K562 (cell line): ENCODE data around the gene MCF2. TPM values are rescaled to one million over a fixed set of nuclear protein-coding genes. Genes with fewer than 3 reads are reported as not detected.

Source experiments
- ATAC-seq: fragments of 200-7000 bp; cut with Tn5 transposase; 3 replicates; pipeline ENCODE4 v1.9.1; 2020; ENCODE audit warnings: moderate library complexity
- BruUV-seq: library from RNA; stranded (reverse); fragments of 400-500 nt; replicated peaks from 2 replicates; lab custom pipeline; 2021; lab: Mats Ljungman, UMichigan
- CTCF ChIA-PET: fragments of 300-600 bp; formaldehyde crosslinking; extraction: SDS; loops from one replicate; lab custom pipeline; 2021; ENCODE audit warnings: low intra/inter-chr PET ratio; lab: Yijun Ruan, JAX
- POLR2A ChIA-PET: fragments of 300-600, 350-650 bp; sonication (Branson Sonifier 250); formaldehyde crosslinking; extraction: SDS; loops from one replicate; lab custom pipeline; 2021; ENCODE audit warnings: antibody characterized with exemption, inconsistent platforms; lab: Yijun Ruan, JAX
- DNase-seq, 4 experiments: peaks; one replicate each; pipeline versions ENCODE4 v3.0.0 to v3.0.0-alpha.2; 2011 to 2018; ENCODE audit warnings: low spot score in 3 of 4, mixed read lengths in 3 of 4; ENCODE audit errors: extremely low read depth in 1 of 4
- FAIRE-seq: peaks from 2 replicates; lab custom pipeline; 2011; peaks lifted over from hg19 to GRCh38; lab: Jason Lieb, UNC
- H2AFZ ChIP-seq: 2 replicates; pipeline ENCODE4 v1.6.0; 2011; ENCODE audit warnings: low read depth, low read length, control low read depth, inconsistent platforms
- H3K27ac ChIP-seq: fragments of 200-600 bp; 3 replicates; pipeline ENCODE4 v1.8.0; 2011; ENCODE audit warnings: low read depth, mild to moderate bottlenecking, control low read depth, inconsistent platforms, low read length, moderate library complexity, mixed read lengths; ENCODE audit errors: extremely low read depth
- H3K27me3 ChIP-seq, 2 experiments: fragments of 300-600 bp in 1 of 2; 2 replicates in 1 of 2; 3 replicates in 1 of 2; pipeline versions ENCODE4 v1.6.0 to v1.8.0; 2011; ENCODE audit warnings: inconsistent platforms in 2 of 2, low read length in 2 of 2, mild to moderate bottlenecking in 1 of 2, mixed read lengths in 1 of 2, moderate library complexity in 1 of 2; ENCODE audit not compliant: control insufficient read depth in 2 of 2, insufficient read depth in 2 of 2
- H3K36me3 ChIP-seq: fragments of 300-600 bp; 3 replicates; pipeline ENCODE4 v1.8.0; 2011; ENCODE audit warnings: mild to moderate bottlenecking, low read length, inconsistent platforms; ENCODE audit not compliant: control insufficient read depth, insufficient read depth
- H3K4me1 ChIP-seq, 2 experiments: fragments of 200-600 bp in 1 of 2; replicated peaks in 1 of 2; 2 replicates in 1 of 2; 3 replicates in 1 of 2; pipeline versions ENCODE4 v1.5.1 to v1.8.0; 2011; ENCODE audit warnings: inconsistent platforms in 2 of 2, low read length in 2 of 2, mild to moderate bottlenecking in 1 of 2, mixed read lengths in 1 of 2, moderate library complexity in 1 of 2; ENCODE audit not compliant: control insufficient read depth in 2 of 2, insufficient read depth in 2 of 2
- H3K4me2 ChIP-seq: 2 replicates; pipeline ENCODE4 v1.6.1; 2011; ENCODE audit warnings: low read length, control low read depth, inconsistent platforms, mixed read lengths; ENCODE audit not compliant: insufficient read depth
- H3K4me3 ChIP-seq: fragments of 200-600 bp; sonication (generic), shearing (Covaris generic); 2 replicates; pipeline ENCODE4 v1.5.1; 2016; ENCODE audit warnings: control low read depth, inconsistent platforms
- H3K79me2 ChIP-seq: fragments of 200-600 bp; 3 replicates; pipeline ENCODE4 v1.8.0; 2011; ENCODE audit warnings: low read length, inconsistent platforms; ENCODE audit not compliant: control insufficient read depth, insufficient read depth
- H3K9ac ChIP-seq, 2 experiments: 2 replicates each; pipeline versions ENCODE4 v1.6.0 to v1.6.1; 2011; ENCODE audit warnings: low read depth in 2 of 2, low read length in 2 of 2, control low read depth in 1 of 2, inconsistent platforms in 1 of 2, mild to moderate bottlenecking in 1 of 2, mixed read lengths in 1 of 2; ENCODE audit not compliant: insufficient read depth in 1 of 2
- H3K9me1 ChIP-seq: one replicate; pipeline ENCODE4 v1.6.0; 2011; ENCODE audit warnings: inconsistent platforms, mild to moderate bottlenecking, low read length, moderate library complexity; ENCODE audit not compliant: control insufficient read depth, insufficient read depth
- H3K9me3 ChIP-seq: replicated peaks from 2 replicates; pipeline ENCODE4 v1.5.1; 2011; ENCODE audit warnings: low read depth, low read length, inconsistent platforms; ENCODE audit not compliant: control insufficient read depth, insufficient read depth
- H4K20me1 ChIP-seq: replicated peaks from 2 replicates; pipeline ENCODE4 v1.6.1; 2011; ENCODE audit warnings: low read length, inconsistent platforms, mixed read lengths; ENCODE audit not compliant: control insufficient read depth, insufficient read depth
- BACH1 ChIP-seq: fragments of 200-800 bp; sonication (Bioruptor generic); IDR thresholded peaks from 2 replicates; pipeline ENCODE4 v1.6.1; 2016; ENCODE audit warnings: missing genetic modification characterization, missing compliant biosample characterization
- FOXK1 ChIP-seq: sonication (generic); formaldehyde crosslinking; IDR thresholded peaks from 2 replicates; pipeline ENCODE4 v1.8.0; 2022; ENCODE audit warnings: missing genetic modification reagents, mild to moderate bottlenecking, borderline replicate concordance
- GMEB1 ChIP-seq: fragments of 250-450 bp; sonication (Bioruptor Pico); IDR thresholded peaks from 2 replicates; pipeline ENCODE4 v1.4.0; 2020; ENCODE audit warnings: mild to moderate bottlenecking
- NBN ChIP-seq: fragments of 450-650 bp; IDR thresholded peaks from 2 replicates; pipeline ENCODE4 v1.6.1; 2016; ENCODE audit warnings: low read depth, mild to moderate bottlenecking
- NFE2L1 ChIP-seq: fragments of 450-650 bp; IDR thresholded peaks from 2 replicates; pipeline ENCODE4 v1.6.1; 2016; ENCODE audit warnings: missing genetic modification characterization, low read depth, mild to moderate bottlenecking, missing compliant biosample characterization, moderate library complexity, borderline replicate concordance
- POLR2AphosphoS2 ChIP-seq: IDR thresholded peaks from 2 replicates; pipeline ENCODE4 v1.6.1; 2012; ENCODE audit warnings: low read length, improper control_type of control experiment
- POLR2B ChIP-seq: fragments of 450-650 bp; IDR thresholded peaks from 2 replicates; pipeline ENCODE4 v1.6.1; 2018; ENCODE audit warnings: low read depth; ENCODE audit not compliant: partially characterized antibody
- RAD21 ChIP-seq, 2 experiments: fragments of 250-450 bp in 1 of 2; fragments of 450-650 bp in 1 of 2; sonication (Bioruptor Pico) in 1 of 2; formaldehyde crosslinking in 1 of 2; IDR thresholded peaks in 1 of 2; conservative IDR thresholded peaks in 1 of 2; 2 replicates each; pipeline versions ENCODE4 v1.4.0 to v1.8.0; 2020 to 2022; ENCODE audit warnings: mild to moderate bottlenecking in 2 of 2, moderate library complexity in 1 of 2
- SMAD2 ChIP-seq: fragments of 150-350 bp; IDR thresholded peaks from 2 replicates; pipeline ENCODE4 v1.6.1; 2014; ENCODE audit warnings: low read depth, mild to moderate bottlenecking, low read length
- SREBF2 ChIP-seq: sonication (generic); formaldehyde crosslinking; IDR thresholded peaks from 2 replicates; pipeline ENCODE4 v1.4.0; 2020; ENCODE audit warnings: mild to moderate bottlenecking, missing genetic modification reagents
- SRSF9 ChIP-seq: fragments of 200-400 bp; formaldehyde crosslinking; IDR thresholded peaks from 2 replicates; pipeline ENCODE4 v1.6.1; 2017; ENCODE audit warnings: low read depth, low read length, borderline replicate concordance
- STAT6 ChIP-seq: sonication (generic); formaldehyde crosslinking; IDR thresholded peaks from 2 replicates; pipeline ENCODE4 v1.8.1; 2023; ENCODE audit warnings: mild to moderate bottlenecking, missing genetic modification reagents
- WGBS: fragments of 100-300 bp; shearing (Covaris generic); methylation state at CpG from one replicate; pipeline ENCODE4 v1.1.6; 2016; ENCODE audit warnings: low coverage, mixed read lengths; ENCODE audit not compliant: insufficient coverage; ENCODE audit errors: missing lambda C conversion rate; 5-methylcytosine and 5-hydroxymethylcytosine counted together
- in situ Hi-C: fragments of 300-500 bp; cut with MboI; formaldehyde crosslinking; loops from 4 replicates; pipeline ENCODE4 v1.15.0; 2018; ENCODE audit warnings: inconsistent platforms, mixed read lengths
- intact Hi-C: fragments of 100-400 bp; cut with micrococcal nuclease; formaldehyde crosslinking; loops from 2 replicates; pipeline ENCODE4 v1.14.2; 2022
- polyA plus RNA-seq, 8 experiments: library from polyadenylated mRNA; depleted of rRNA in 4 of 8; stranded (reverse) in 5 of 8; unstranded in 3 of 8; fragments of >200 nt; fragmentation: Nextera tagmentation in 2 of 8; fragmentation: Illumina TruSeq in 1 of 8; extraction: Ambion mirVana in 2 of 8; extraction: Trizol in 1 of 8; gene quantifications; 2 replicates each; pipeline versions ENCODE4 v1.2.1 to v1.2.3, GENCODE V29; 2011 to 2014; ENCODE audit warnings: inconsistent platforms in 1 of 8, missing spikeins in 1 of 8
- total RNA-seq, 7 experiments: library from RNA; depleted of rRNA in 6 of 7; stranded (reverse); fragments of >200 nt in 6 of 7; fragmentation: Illumina TruSeq in 2 of 7; extraction: Trizol in 2 of 7; gene quantifications; 2 replicates each; pipeline versions ENCODE4 v1.2.1 to v1.2.3, GENCODE V29; 2011 to 2021; ENCODE audit warnings: low replicate concordance in 1 of 7
- TF ChIP-seq, protein P1 (sequence below): sonication (generic); formaldehyde crosslinking; IDR thresholded peaks from 2 replicates; pipeline ENCODE4 v1.8.1; 2023; ENCODE audit warnings: mild to moderate bottlenecking, missing genetic modification reagents

Gene MCF2
- total and polyA plus RNA-seq, 9 of the 15 experiments (the other 6 are each of a cell fraction or from before 2014, with no cell fraction given): 0.03 to 0.78 (median 0.08) TPM; not detected in 3

- ChIA-PET POLR2A (no interaction called here), CTCF (no interaction called here)
- Histone ChIP-seq H4K20me1 (no peaks in the 10 kb centered on the region), H3K9ac (no peak overlapping the region), H3K36me3 (peaks cover 15% of the 10 kb centered on the region; the same call in 2 of the 3 replicates), H3K27me3 (no peaks in the 10 kb centered on the region), H3K9me3 (no peaks in the 10 kb centered on the region), H3K4me3 (no peak overlapping the region), H3K4me2 (no peak overlapping the region), H3K79me2 (no peaks in the 10 kb centered on the region), H3K27ac (no peak overlapping the region), H3K4me1 (no peaks in the 10 kb centered on the region), H2AFZ (no peak overlapping the region), H3K9me1 (no peaks in the 10 kb centered on the region)
- DNase-seq: no peak
- BruUV-seq: no TSS peak
- WGBS: 100% methylated on average over 1 of the region's 1 CpG
- intact Hi-C loops (no loop called here), in situ Hi-C loops (no loop called here)
- TF ChIP-seq, protein P1, sequence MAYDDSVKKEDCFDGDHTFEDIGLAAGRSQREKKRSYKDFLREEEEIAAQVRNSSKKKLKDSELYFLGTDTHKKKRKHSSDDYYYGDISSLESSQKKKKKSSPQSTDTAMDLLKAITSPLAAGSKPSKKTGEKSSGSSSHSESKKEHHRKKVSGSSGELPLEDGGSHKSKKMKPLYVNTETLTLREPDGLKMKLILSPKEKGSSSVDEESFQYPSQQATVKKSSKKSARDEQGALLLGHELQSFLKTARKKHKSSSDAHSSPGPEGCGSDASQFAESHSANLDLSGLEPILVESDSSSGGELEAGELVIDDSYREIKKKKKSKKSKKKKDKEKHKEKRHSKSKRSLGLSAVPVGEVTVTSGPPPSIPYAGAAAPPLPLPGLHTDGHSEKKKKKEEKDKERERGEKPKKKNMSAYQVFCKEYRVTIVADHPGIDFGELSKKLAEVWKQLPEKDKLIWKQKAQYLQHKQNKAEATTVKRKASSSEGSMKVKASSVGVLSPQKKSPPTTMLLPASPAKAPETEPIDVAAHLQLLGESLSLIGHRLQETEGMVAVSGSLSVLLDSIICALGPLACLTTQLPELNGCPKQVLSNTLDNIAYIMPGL: no peak
- TF ChIP-seq NBN (no peak), POLR2AphosphoS2 (no peak), FOXK1 (CRISPR knock-in tag) (no peak), SRSF9 (no peak), BACH1 (tag) (no peak), STAT6 (CRISPR knock-in tag) (no peak), POLR2B (no peak), NFE2L1 (tag) (no peak), RAD21 (CRISPR knock-in tag; conservative IDR thresholded peaks at IDR 0.05 in 1 of 2, IDR thresholded peaks at IDR 0.05 in 1 of 2) (no peak), GMEB1 (CRISPR knock-in tag) (no peak), SMAD2 (no peak), SREBF2 (CRISPR knock-in tag) (no peak)
- no peak for ATAC-seq
- FAIRE-seq: no peak
These were observed 27.0 kb upstream of the MCF2 start for GRCh38 chrX:139734996-139735395.
